ENCODE results near the gene LAMB2. TPM values are rescaled to one million over a fixed set of nuclear protein-coding genes. Genes with fewer than 3 reads are reported as not detected.

LAMB2 gene
- total RNA-seq, 2 donors from 2014 or later: 83.5 to 112 TPM

DNA sequence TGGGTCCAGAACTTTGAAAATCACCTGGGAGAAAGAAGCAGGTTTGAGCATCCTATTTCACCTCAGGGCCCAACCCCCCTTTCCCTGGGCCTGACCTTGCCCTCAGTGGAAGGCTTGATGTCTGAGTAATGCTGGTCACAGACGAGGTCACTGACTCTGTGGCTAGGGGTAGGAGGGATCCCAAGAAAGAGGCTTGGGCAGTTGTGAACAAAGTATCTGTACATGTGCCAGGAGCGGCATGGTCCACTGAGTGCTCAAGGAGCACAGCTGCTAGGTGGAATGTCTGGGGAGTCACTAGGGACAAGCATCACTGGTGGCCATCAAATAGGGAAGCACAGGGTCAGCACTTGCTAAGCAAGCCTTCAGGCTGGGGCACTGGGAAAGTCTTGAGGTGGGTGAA, 25.9 kb upstream of the LAMB2 start:
- TF ChIP-seq, protein P1, sequence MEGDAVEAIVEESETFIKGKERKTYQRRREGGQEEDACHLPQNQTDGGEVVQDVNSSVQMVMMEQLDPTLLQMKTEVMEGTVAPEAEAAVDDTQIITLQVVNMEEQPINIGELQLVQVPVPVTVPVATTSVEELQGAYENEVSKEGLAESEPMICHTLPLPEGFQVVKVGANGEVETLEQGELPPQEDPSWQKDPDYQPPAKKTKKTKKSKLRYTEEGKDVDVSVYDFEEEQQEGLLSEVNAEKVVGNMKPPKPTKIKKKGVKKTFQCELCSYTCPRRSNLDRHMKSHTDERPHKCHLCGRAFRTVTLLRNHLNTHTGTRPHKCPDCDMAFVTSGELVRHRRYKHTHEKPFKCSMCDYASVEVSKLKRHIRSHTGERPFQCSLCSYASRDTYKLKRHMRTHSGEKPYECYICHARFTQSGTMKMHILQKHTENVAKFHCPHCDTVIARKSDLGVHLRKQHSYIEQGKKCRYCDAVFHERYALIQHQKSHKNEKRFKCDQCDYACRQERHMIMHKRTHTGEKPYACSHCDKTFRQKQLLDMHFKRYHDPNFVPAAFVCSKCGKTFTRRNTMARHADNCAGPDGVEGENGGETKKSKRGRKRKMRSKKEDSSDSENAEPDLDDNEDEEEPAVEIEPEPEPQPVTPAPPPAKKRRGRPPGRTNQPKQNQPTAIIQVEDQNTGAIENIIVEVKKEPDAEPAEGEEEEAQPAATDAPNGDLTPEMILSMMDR (IDR thresholded peaks at IDR 0.05): no peak
- DNase-seq: no peak
- intact Hi-C loops (cut with DNase I): no loop called here
- no peak overlapping the region for H3K27ac ChIP-seq
- H3K4me3 ChIP-seq: no peak overlapping the region
- H3K4me1 ChIP-seq: no peaks in the 10 kb centered on the region
- H3K9me3 ChIP-seq: no peaks in the 10 kb centered on the region
- no peaks in the 10 kb centered on the region for H3K27me3 ChIP-seq
- H3K36me3 ChIP-seq: no peaks in the 10 kb centered on the region
- H3K9ac ChIP-seq (ENCODE audit: low read depth in 2 of 2, low read length in 2 of 2): no peak overlapping the region

DNA sequence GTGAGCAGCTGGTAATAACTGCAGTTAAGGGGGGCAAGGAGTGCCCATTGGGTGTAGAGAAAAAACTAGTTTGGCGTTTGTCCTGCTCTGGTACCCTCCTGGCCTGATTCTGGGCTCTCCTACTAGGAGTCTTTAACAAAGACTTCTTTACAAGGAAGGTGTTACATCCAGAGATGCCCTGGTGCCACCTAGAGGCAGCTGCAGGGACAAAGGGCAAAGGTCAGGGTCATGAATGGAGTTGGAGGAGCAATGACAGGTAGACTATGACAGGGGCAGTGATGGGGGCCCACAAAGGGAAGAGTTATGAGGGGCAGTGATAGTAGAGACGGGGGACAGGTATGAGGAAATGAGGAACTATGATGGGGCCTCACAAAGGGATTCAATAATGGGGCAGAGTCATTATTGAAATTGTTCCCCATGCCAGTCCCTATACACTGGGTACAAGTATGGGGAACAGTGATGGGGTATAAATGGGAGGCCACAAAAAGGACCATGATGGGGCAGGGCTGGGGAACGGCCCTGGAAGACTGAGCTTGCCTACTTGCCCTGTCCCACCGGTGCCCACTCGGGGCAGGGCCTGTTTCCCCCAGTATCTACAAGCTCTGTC, 25.4 kb upstream of the LAMB2 start:
- Histone ChIP-seq H3K27me3 (no peaks in the 10 kb centered on the region), H3K4me3 (no peak overlapping the region), H3K4me1 (no peaks in the 10 kb centered on the region), H3K36me3 (no peaks in the 10 kb centered on the region), H3K9me3 (no peaks in the 10 kb centered on the region), H3K27ac (no peak overlapping the region), H3K9ac (ENCODE audit: low read depth in 2 of 2, low read length in 2 of 2) (no peak overlapping the region)
- intact Hi-C loops (cut with DNase I): no loop called here
- peak; percentile 79 for DNase-seq
- TF ChIP-seq, protein P1 (IDR thresholded peaks at IDR 0.05): peak; percentile 40

- intact Hi-C loops (cut with DNase I): no loop called here
- Histone ChIP-seq H3K36me3 (no peaks in the 10 kb centered on the region), H3K4me1 (no peaks in the 10 kb centered on the region), H3K9me3 (no peaks in the 10 kb centered on the region), H3K27ac (no peak overlapping the region), H3K9ac (ENCODE audit: low read depth in 2 of 2, low read length in 2 of 2) (no peak overlapping the region), H3K4me3 (no peak overlapping the region), H3K27me3 (no peaks in the 10 kb centered on the region)
- no peak for DNase-seq
- TF ChIP-seq, protein P1 (IDR thresholded peaks at IDR 0.05): no peak
Measured at GRCh38 chr3:49157289-49157688, 24.4 kb upstream of the LAMB2 start.

DNA sequence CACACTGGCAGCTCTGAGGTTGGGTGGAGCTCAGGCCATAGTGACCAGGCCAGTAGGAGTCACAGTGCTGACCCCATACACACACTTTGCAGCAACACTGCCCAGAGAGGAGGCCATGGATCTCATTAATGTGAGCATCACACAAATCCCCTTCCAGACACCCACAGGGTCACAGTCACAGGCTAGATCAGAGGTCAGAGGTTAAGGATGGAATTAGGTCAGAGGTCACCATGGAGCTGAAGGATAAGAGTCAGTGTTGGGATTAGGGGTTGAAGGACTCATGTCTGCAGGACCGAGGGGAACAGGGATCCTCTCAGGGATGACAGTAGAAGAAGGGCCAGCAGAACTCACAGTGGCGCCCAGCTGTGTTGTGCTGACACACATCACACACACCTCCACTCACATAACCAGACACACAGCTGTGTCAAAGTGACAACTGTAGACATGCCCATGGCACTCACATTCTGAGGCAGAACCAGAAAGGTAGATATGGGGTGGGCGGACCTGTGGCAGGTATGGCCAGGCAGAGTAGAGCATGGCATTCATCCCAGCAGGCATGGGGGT, 20.6 kb upstream of the LAMB2 start:
- H3K27me3 ChIP-seq: no peaks in the 10 kb centered on the region
- H3K4me3 ChIP-seq: no peak overlapping the region
- H3K4me1 ChIP-seq: no peaks in the 10 kb centered on the region
- TF ChIP-seq, protein P1 (IDR thresholded peaks at IDR 0.05): no peak
- H3K9ac ChIP-seq (ENCODE audit: low read depth in 2 of 2, low read length in 2 of 2): no peak overlapping the region
- H3K36me3 ChIP-seq: no peaks in the 10 kb centered on the region
- H3K9me3 ChIP-seq: no peaks in the 10 kb centered on the region
- intact Hi-C loops (cut with DNase I): no loop called here
- DNase-seq: no peak
- H3K27ac ChIP-seq: no peak overlapping the region

DNA sequence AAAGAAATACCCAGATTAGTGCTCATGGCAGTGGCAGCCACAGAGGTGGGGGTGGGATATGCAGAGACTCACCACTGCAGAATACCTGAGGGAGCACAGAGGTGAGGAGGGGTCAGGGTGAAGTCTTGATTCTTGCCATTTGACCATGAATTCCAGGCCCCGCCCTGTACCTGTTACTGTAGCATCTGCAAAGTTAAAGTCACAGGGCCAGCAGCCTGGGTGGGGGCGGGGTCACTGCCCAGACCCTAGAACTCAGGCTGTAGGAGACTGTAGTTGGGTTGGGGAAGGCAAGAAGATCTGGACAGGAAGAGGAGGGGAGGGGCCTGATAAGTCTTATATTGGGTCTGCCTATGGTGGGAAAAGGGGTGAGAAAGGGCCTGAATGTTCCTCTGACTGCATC, 18.8 kb upstream of the LAMB2 start:
- no peak for DNase-seq
- H3K4me3 ChIP-seq: no peak overlapping the region
- no peaks in the 10 kb centered on the region for H3K27me3 ChIP-seq
- no peaks in the 10 kb centered on the region for H3K36me3 ChIP-seq
- H3K27ac ChIP-seq: no peak overlapping the region
- TF ChIP-seq, protein P1 (IDR thresholded peaks at IDR 0.05): no peak
- H3K9me3 ChIP-seq: no peaks in the 10 kb centered on the region
- intact Hi-C loops (cut with DNase I): no loop called here
- H3K9ac ChIP-seq (ENCODE audit: low read depth in 2 of 2, low read length in 2 of 2): no peak overlapping the region
- H3K4me1 ChIP-seq: no peaks in the 10 kb centered on the region
